ENCODE results near the gene KCNE1. TPM values are rescaled to one million over a fixed set of nuclear protein-coding genes. Genes with fewer than 3 reads are reported as not detected.

Gene KCNE1
- total RNA-seq, 2 donors from 2014 or later = 0.78 to 3.8 TPM

DNA sequence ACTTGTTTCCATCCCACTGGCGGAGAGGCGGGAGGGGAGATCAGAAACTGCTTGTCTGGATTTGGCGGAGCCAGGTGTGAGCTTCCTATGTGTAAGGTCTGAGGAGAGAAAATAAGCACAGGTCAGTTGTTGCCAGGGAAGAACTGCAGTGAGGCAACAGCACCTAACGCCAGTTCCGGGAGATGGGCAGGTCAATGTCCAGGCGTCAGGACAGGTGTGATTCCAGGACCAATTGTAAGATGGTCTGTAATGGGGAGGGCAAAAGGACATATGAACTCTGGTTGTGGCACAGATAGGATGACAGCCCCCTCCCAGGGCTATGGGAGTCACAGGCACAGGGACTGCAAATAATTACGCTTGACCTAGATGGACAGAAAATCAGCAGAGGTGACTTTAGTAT, 9.6 kb upstream of the KCNE1 start:
- peaks cover 42% of the 10 kb centered on the region for H3K36me3 ChIP-seq
- H3K27ac ChIP-seq = peak overlapping the region; percentile 33 to 34
- H3K4me1 ChIP-seq = peaks cover 0 to 53% of the 10 kb centered on the region in 2 donors
- no peak for DNase-seq (ENCODE audit: low spot score)
- H3K9me3 ChIP-seq = no peaks in the 10 kb centered on the region
- no peak overlapping the region for H3K4me3 ChIP-seq
- TF ChIP-seq CTCF (IDR thresholded peaks at IDR 0.05) = no peak
- H3K27me3 ChIP-seq = no peaks in the 10 kb centered on the region

GRCh38 chr21:34520764-34521508, 8.9 kb upstream of the KCNE1 start:
- Histone ChIP-seq H3K4me1 (peaks cover 0 to 47% of the 10 kb centered on the region in 2 donors), H3K27ac (peak overlapping the region in 1 of 2 donors; percentile 34), H3K36me3 (peaks cover 48% of the 10 kb centered on the region)

GRCh38 chr21:34520281-34520680, 8.3 kb upstream of the KCNE1 start:
- Histone ChIP-seq H3K36me3 (peaks cover 52% of the 10 kb centered on the region), H3K4me3 (no peak overlapping the region), H3K4me1 (peaks cover 0 to 40% of the 10 kb centered on the region in 2 donors), H3K27ac (peak overlapping the region in 1 of 2 donors; percentile 34), H3K9me3 (no peaks in the 10 kb centered on the region), H3K27me3 (no peaks in the 10 kb centered on the region)
- TF ChIP-seq CTCF (IDR thresholded peaks at IDR 0.05) = no peak
- no peak for DNase-seq (ENCODE audit: low spot score)

More at GRCh38 chr21:34520764-34521508, 8.9 kb upstream of the KCNE1 start:
- no peak for DNase-seq (ENCODE audit: low spot score)
- TF ChIP-seq CTCF (IDR thresholded peaks at IDR 0.05) = no peak
- Histone ChIP-seq H3K4me3 (no peak overlapping the region), H3K9me3 (no peaks in the 10 kb centered on the region), H3K27me3 (no peaks in the 10 kb centered on the region)

GRCh38 chr21:34519694-34520093, 7.7 kb upstream of the KCNE1 start:
- H3K4me1 ChIP-seq = peaks cover 0 to 35% of the 10 kb centered on the region in 2 donors
- H3K36me3 ChIP-seq = peaks cover 52% of the 10 kb centered on the region
- peak overlapping the region in 1 of 2 donors; percentile 34 for H3K27ac ChIP-seq
- no peaks in the 10 kb centered on the region for H3K27me3 ChIP-seq
- no peak for TF ChIP-seq CTCF (IDR thresholded peaks at IDR 0.05)
- no peak overlapping the region for H3K4me3 ChIP-seq
- DNase-seq (ENCODE audit: low spot score) = no peak
- H3K9me3 ChIP-seq = no peaks in the 10 kb centered on the region

GRCh38 chr21:34519016-34519415, 7.0 kb upstream of the KCNE1 start:
- H3K36me3 ChIP-seq = peaks cover 52% of the 10 kb centered on the region
- peaks cover 0 to 35% of the 10 kb centered on the region in 2 donors for H3K4me1 ChIP-seq

More at GRCh38 chr21:34519016-34519415, 7.0 kb upstream of the KCNE1 start:
- TF ChIP-seq CTCF (IDR thresholded peaks at IDR 0.05) = no peak
- Histone ChIP-seq H3K9me3 (no peaks in the 10 kb centered on the region), H3K27me3 (no peaks in the 10 kb centered on the region), H3K4me3 (no peak overlapping the region), H3K27ac (no peak overlapping the region)
- DNase-seq (ENCODE audit: low spot score) = no peak

Measured in right atrium auricular region (tissue), 2 donors.